Measurements from ENCODE around the gene MRPS2. TPM values are rescaled to one million over a fixed set of nuclear protein-coding genes. Genes with fewer than 3 reads are reported as not detected.
A peak's percentile ranks its signal among the peaks of the same experiment; 100 is the strongest.
"Not testable (repeated sequence)": the region's sequence is repeated elsewhere in the genome, so short reads cannot be mapped to it uniquely, and the experiment has no call there.

The MRPS2 gene
- 10 to 100 TPM; 34.1 to 95.2 (median 46.5) TPM for total RNA-seq
- 10 to 100 TPM; 48.7 to 95.0 TPM for polyA plus RNA-seq
- long read RNA-seq, donor 1, transcript MRPS2-201 (4 exons, 1,510 nt) = major isoform, 60 of 74 reads
- long read RNA-seq, donor 1, partial matches to known transcripts = 12 of 74 reads
- long read RNA-seq, donor 1, other reads (novel, unspliced or antisense) = 0 of 74 reads
- long read RNA-seq, donor 2, transcript MRPS2-203 (3 exons, 810 nt) = minor isoform, 6 of 227 reads
- long read RNA-seq, donor 2, transcript MRPS2-201 (4 exons, 1,510 nt) = major isoform, 216 of 227 reads
- long read RNA-seq, donor 2, partial matches to known transcripts = 5 of 227 reads
- long read RNA-seq, donor 2, other reads (novel, unspliced or antisense) = 0 of 227 reads
- long read RNA-seq, donor 3, transcript MRPS2-201 (4 exons, 1,510 nt) = major isoform, 37 of 42 reads
- long read RNA-seq, donor 3, partial matches to known transcripts = 3 of 42 reads
- long read RNA-seq, donor 3, other reads (novel, unspliced or antisense) = 0 of 42 reads

GRCh38 chr9:135500525-135501260 lies at the start of gene MRPS2:
TSS of gene MRPS2 (plus strand) at chr9:135500682. CDS start at chr9:135500711, 29 bp downstream.
- peak; percentile 82 to 97 (median 94) for ATAC-seq
- H3K27ac ChIP-seq = peak within 1 kb of the TSS; percentile 34 to 91 (median 83)

GRCh38 chr9:135450956-135451355 lies 49.5 kb upstream of the MRPS2 start:
- TF ChIP-seq CTCF (IDR thresholded peaks at IDR 0.05) (no peak), POLR2A (IDR thresholded peaks at IDR 0.05) (no peak)
- DNase-seq (no peak), ATAC-seq (no peak)
- Histone ChIP-seq H3K9me3 (peaks cover 0 to 16% (median 2%) of the 10 kb centered on the region in 12 donors), H3K4me3 (no peak overlapping the region), H3K27ac (no peak overlapping the region), H3K4me1 (no peaks in the 10 kb centered on the region), H3K36me3 (no peaks in the 10 kb centered on the region), H3K27me3 (peaks cover 0 to 14% (median 0%) of the 10 kb centered on the region in 9 donors)
- 87 to 93% (median 92%) methylated on average over 10 of the region's 10 CpGs for WGBS, 4 donors
- intact Hi-C loops (cut with DNase I) = no loop called here

More at GRCh38 chr9:135500525-135501260, at the start of gene MRPS2:
- TF ChIP-seq CTCF (IDR thresholded peaks at IDR 0.05) (peak; percentile 73 to 98 (median 92)), POLR2A (IDR thresholded peaks at IDR 0.05) (peak in 1 of 2 donors; percentile 33)
- intact Hi-C loops (cut with DNase I) = no loop called here
- Histone ChIP-seq H3K36me3 (peaks cover 0 to 32% (median 27%) of the 10 kb centered on the region in 9 donors), H3K4me1 (peaks cover 6 to 33% (median 20%) of the 10 kb centered on the region in 12 donors), H3K9me3 (no peaks in the 10 kb centered on the region), H3K27me3 (no peaks in the 10 kb centered on the region), H3K4me3 (peak within 1 kb of the TSS; percentile 67 to 98 (median 92))
- WGBS, 4 donors = 0 to 1% (median 1%) methylated on average over 8 to 92 of the region's 92 CpGs
- DNase-seq = peak; percentile 89 to 95 (median 91)

GRCh38 chr9:135451909-135452308 lies 48.6 kb upstream of the MRPS2 start:
- H3K36me3 ChIP-seq; intact Hi-C loops (cut with DNase I); DNase-seq; H3K4me1 ChIP-seq; ATAC-seq; H3K27ac ChIP-seq; H3K4me3 ChIP-seq: not testable (repeated sequence)
- 74 to 79% (median 75%) methylated on average over 7 of the region's 7 CpGs for WGBS, 4 donors
- Histone ChIP-seq H3K9me3 (peaks cover 0 to 16% (median 2%) of the 10 kb centered on the region in 12 donors), H3K27me3 (peaks cover 0 to 18% (median 0%) of the 10 kb centered on the region in 9 donors)

- Histone ChIP-seq H3K4me1 (no peaks in the 10 kb centered on the region), H3K9me3 (peaks cover 0 to 16% (median 2%) of the 10 kb centered on the region in 12 donors), H3K36me3 (no peaks in the 10 kb centered on the region), H3K27ac (no peak overlapping the region), H3K4me3 (no peak overlapping the region), H3K27me3 (peaks cover 0 to 16% (median 0%) of the 10 kb centered on the region in 9 donors)
- 89 to 93% (median 90%) methylated on average over 5 of the region's 5 CpGs for WGBS, 4 donors
- DNase-seq = no peak
- intact Hi-C loops (cut with DNase I) = no loop called here
- no peak for TF ChIP-seq CTCF (IDR thresholded peaks at IDR 0.05)
- TF ChIP-seq POLR2A (IDR thresholded peaks at IDR 0.05) = no peak
- ATAC-seq = no peak
Measured at GRCh38 chr9:135454737-135455136, 45.7 kb upstream of the MRPS2 start.

Data from heart left ventricle (tissue), 16 donors.